HG03520 (cell line): ENCODE measurements around the gene PPP1R7.

Experiments
- ATAC-seq: cut with Tn5 transposase; IDR thresholded peaks from one replicate; pipeline ENCODE4 v1.9.1; 2021; ENCODE audit warnings: mild to moderate bottlenecking, moderate library complexity; ENCODE audit not compliant: unreplicated experiment

The PPP1R7 gene

GRCh38 chr2:241161646-241162281, 11.5 kb downstream of the PPP1R7 start:
- no peak for ATAC-seq

- ATAC-seq = no peak
Observed at GRCh38 chr2:241163601-241164118, 13.4 kb downstream of the PPP1R7 start.

- ATAC-seq = no peak
Observed at GRCh38 chr2:241168366-241168765, 18.1 kb downstream of the PPP1R7 start.

GRCh38 chr2:241173557-241173956, 23.3 kb downstream of the PPP1R7 start:
- ATAC-seq = no peak

GRCh38 chr2:241177526-241178334, 27.5 kb downstream of the PPP1R7 start:
- ATAC-seq = no peak

- no peak for ATAC-seq
Observed at GRCh38 chr2:241178961-241179360, 28.7 kb downstream of the PPP1R7 start.

GRCh38 chr2:241179899-241180298, 29.6 kb downstream of the PPP1R7 start:
- no peak for ATAC-seq

GRCh38 chr2:241180495-241180894, 30.2 kb downstream of the PPP1R7 start:
- ATAC-seq = no peak

- ATAC-seq = no peak
Observed at GRCh38 chr2:241182126-241182525, 31.9 kb downstream of the PPP1R7 start.

- ATAC-seq = no peak
Observed at GRCh38 chr2:241182531-241183133, 32.4 kb downstream of the PPP1R7 start.

GRCh38 chr2:241183221-241183620, 33.0 kb downstream of the PPP1R7 start:
- no peak for ATAC-seq

GRCh38 chr2:241184901-241185300, 34.6 kb downstream of the PPP1R7 start:
- no peak for ATAC-seq

- ATAC-seq = no peak
Observed at GRCh38 chr2:241185961-241186360, 35.7 kb downstream of the PPP1R7 start.

GRCh38 chr2:241187101-241187917, 37.0 kb downstream of the PPP1R7 start:
- no peak for ATAC-seq

GRCh38 chr2:241187918-241188234, 37.6 kb downstream of the PPP1R7 start:
- no peak for ATAC-seq

GRCh38 chr2:241188361-241189092, 38.3 kb downstream of the PPP1R7 start, which contains the start of gene ANO7:
TSS of gene ANO7 (plus strand) at chr2:241188677. CDS start at chr2:241190064, 1,387 bp downstream.
- ATAC-seq = no peak

GRCh38 chr2:241189093-241189855, 39.0 kb downstream of the PPP1R7 start:
- ATAC-seq = no peak

- no peak for ATAC-seq
Observed at GRCh38 chr2:241189856-241190201, 39.6 kb downstream of the PPP1R7 start.

- no peak for ATAC-seq
Observed at GRCh38 chr2:241190291-241190981, 40.2 kb downstream of the PPP1R7 start.
